ENCODE data around the gene DENND4C.
"Not testable (repeated sequence)": the region's sequence is repeated elsewhere in the genome, so short reads cannot be mapped to it uniquely, and the experiment has no call there.

Gene DENND4C

GRCh38 chr9:19266778-19267384 lies 36.4 kb downstream of the DENND4C start:
- DNase-seq (ENCODE audit: low spot score): not testable (repeated sequence)

DNA sequence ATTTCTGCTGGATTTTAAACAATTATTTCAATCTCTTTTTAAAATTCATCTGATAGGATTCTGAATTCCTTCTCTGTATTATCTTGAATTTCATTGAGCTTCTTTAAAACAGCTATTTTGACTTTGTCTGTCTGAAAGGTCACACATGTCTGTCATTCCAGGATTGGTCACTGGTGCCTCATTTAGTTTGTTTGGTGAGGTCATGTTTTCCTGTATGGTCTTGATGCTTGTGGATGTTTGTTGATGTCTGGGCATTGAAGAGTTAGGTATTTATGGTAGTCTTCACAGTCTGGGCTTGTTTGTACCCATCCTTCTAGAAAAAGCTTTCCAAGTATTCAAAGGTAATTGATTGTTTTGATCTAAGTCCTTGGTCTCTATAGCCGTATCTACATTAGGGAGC lies 39.1 kb downstream of the DENND4C start:
- no peak for DNase-seq (ENCODE audit: low spot score)

DNA sequence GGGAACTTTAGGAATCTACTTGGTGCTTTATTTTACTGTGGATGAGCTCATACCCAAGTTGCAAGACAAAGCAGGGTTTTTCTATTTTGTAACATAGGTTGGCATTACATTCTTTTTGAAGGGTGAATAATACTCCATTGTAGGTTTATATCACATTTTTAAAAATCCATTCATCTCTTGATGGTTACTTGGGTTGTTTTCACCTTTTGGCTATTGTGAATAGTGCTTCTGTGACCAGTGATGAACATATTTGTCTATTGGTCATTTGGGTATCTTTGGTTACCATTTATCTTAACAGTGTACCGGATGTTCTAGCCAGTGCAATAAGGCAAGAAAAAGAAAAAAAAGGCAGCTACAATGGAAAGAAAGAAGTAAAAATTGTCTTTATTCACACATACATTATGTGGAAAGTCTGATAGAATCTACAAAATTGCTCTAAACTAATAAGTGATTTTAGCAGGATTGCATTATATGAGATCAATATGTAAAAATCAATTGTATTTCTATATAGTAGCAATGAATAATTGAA lies 40.0 kb downstream of the DENND4C start:
- no peak for DNase-seq (ENCODE audit: low spot score)

- DNase-seq (ENCODE audit: low spot score): no peak
Measured at GRCh38 chr9:19271081-19271480, 40.6 kb downstream of the DENND4C start.

DNA sequence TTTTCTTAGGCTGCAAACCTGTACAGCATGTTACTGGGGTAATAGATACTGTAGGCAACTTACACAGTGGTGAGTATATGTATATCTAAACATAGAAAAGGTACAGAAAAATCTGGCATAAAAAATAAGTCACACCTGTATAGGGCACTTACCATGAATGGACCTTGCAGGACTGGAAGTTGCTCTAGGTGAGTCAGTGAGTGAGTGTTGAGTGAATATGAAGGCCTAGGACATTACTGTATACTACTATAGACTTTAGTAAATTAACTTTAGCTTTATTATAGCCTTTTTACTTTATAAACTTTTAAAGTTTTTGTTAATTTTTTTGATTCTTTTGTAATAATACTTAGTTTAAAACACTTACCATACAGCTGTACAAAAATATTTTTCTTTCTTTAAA lies 51.3 kb downstream of the DENND4C start:
- DNase-seq (ENCODE audit: low spot score): no peak

GRCh38 chr9:19283072-19283710 lies 52.7 kb downstream of the DENND4C start:
- no peak for DNase-seq (ENCODE audit: low spot score)

DNA sequence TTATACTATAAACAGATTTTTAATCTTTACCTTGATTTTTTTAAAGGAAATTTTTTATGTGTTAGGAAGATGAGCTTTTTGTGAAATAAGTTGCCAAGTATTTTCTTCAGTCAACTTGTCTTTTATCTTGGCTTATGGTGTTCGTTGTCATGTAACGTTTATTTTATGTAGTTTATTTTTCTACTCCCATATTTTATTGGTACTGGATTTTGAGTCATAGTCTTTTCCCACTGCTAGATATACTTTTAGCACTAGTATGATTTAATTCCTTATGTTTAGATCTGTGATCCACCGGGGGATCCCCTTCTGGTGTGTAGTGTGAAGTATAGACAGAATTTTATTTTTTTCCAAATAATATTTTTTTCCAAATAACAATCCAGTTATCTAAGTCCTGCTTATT lies 54.2 kb downstream of the DENND4C start:
- DNase-seq (ENCODE audit: low spot score): no peak

DNA sequence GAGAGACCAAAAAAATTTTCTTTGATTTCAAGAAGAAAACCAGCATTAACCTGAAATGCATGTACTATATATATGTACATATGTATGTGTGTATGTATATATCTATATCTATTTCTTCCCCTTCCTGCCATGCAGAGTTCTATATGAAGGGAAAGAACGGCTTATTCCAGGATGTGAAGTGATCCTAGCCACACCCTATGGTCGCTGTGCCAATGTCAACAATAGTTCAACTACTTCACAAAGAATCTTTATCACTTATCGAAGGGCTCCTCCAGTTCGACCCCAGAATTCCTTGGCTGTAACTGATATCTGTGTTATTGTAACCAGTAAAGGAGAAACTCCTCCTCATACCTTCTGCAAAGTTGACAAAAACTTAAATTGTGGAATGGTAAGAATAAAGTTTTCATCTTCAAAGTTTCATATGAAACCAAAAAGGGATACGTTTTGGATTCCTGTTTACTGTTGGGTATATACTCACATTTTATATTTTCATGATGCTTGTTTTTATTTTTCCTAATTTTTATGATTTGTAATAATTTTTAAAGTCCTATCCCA lies 56.2 kb downstream of the DENND4C start:
- no peak for DNase-seq (ENCODE audit: low spot score)

GRCh38 chr9:19288081-19288480 lies 57.6 kb downstream of the DENND4C start:
- no peak for DNase-seq (ENCODE audit: low spot score)

DNA sequence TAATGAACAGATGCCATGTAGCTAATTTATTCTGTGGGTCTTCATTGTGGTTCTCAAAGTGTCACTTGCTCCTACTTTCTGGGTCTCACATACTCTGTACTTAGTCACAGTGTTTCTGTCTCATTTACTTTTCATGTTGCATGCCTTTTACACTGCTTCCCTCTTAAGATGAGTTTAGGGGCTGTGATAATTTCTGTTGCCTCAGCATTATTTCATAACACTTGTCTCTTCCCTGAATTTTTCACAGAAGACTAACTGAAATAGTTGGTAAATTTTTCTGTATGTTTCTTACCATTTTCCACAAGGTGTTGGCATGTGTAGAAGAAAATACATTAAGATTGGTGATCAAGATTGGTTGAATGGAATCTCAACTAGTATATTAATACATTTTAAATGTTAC lies 59.6 kb downstream of the DENND4C start:
- no peak for DNase-seq (ENCODE audit: low spot score)

DNA sequence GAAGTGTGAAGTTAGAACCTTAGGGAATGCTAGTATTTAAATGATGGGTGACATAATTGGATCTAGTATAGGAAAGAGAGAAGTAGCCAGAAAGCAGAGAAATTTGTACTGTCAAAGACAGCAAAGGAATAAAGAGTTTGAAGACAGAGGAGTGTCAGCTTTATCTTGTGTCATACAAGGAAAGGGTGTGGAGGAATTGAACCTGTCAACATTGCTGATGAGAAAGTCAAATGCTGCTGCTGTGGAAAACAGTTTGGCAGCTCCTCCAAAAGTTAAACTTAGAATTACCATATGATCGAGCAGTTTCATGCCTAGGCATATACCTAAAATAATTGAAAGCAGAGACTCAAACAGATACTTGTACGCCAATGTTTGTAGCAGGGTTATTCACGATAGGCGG lies 63.7 kb downstream of the DENND4C start:
- no peak for DNase-seq (ENCODE audit: low spot score)

DNA sequence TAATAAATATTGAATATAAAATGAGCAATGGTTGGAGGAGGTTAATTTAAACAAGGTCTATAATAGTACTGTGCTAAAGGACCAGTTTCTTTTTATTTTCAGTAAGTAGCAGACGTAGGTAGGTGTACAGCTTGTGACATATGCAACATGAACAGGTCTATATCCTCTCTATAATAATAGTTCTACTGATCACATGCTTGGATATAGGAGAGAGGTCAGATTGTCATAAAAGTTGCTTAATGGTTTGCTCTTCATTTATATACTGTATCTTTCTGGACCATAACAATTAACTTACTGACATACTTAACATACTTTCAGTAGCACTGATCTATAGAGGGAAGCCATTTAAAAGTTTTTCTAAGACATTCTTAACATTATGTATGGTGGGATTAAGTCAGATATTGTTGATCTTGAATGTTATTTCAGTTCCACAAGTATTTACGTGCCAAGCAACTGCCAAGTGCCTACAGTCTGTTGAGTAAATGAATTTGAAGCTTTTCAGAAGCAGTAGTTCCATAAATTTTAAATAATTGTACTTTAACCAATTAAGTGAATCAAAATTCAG lies 68.0 kb downstream of the DENND4C start:
- no peak for DNase-seq (ENCODE audit: low spot score)

GRCh38 chr9:19303216-19303615 lies 72.7 kb downstream of the DENND4C start:
- no peak for DNase-seq (ENCODE audit: low spot score)

DNA sequence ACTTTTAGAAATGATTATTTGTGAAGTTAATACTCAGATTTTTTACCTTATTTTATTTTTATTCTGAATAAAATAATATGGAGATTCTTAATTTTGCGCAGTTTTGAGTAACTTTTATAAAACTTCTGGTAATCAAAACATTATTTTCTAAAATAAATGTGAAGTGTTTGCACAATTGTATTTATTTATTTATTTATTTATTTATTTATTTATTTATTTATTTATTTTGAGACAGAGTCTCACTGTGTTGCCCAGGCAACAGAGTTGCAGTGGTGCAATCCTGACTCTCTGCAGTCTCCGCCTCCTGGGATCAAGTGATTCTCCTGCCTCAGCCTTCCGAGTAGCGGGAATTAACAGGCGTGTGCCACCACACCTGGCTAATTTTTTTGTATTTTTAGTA lies 76.1 kb downstream of the DENND4C start:
- DNase-seq (ENCODE audit: low spot score): no peak

GRCh38 chr9:19310246-19310645 lies 79.8 kb downstream of the DENND4C start:
- DNase-seq (ENCODE audit: low spot score): no peak

DNA sequence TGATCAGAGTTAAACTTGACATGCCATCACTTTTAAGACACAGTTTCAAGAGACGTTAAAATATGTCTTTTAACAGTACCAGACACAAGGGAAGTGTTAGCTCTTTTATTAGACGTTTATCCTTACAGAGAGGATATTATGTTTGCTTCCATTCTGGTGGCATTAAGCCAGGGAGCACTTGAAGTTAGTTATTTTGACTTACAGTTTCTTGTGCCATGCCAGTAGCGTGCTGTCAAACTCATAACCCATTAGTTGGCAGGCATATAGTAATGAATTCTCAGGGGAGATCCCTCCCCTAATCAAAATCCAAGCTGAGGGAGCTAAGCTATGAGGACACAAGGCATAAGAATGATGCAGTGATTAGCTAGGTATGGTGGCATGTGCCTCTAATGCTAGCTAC lies 83.1 kb downstream of the DENND4C start:
- no peak for DNase-seq (ENCODE audit: low spot score)

DNA sequence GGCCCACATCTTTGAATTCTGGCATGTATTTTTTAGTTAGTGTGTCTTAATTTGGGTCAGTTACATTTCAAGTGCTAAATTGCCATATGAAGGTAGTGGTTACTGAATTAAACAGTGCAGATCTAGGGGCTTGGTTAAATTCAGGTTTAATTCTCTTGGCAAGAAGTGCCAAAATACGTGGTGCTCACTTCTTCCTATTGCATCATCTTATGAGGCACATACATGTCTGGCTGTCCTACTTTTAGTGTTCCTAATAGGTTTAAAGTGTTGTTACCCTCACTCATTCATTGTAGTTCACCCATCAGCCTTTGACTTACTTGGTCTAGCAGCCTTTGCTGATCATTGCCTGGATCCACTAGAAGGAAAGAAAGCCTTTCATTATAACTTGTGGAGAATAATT lies 90.0 kb downstream of the DENND4C start:
- no peak for DNase-seq (ENCODE audit: low spot score)

GRCh38 chr9:19331877-19332276 lies 101.4 kb downstream of the DENND4C start:
- no peak for DNase-seq (ENCODE audit: low spot score)

- no peak for DNase-seq (ENCODE audit: low spot score)
Measured at GRCh38 chr9:19336166-19336565, 105.7 kb downstream of the DENND4C start.

- DNase-seq (ENCODE audit: low spot score): no peak
Measured at GRCh38 chr9:19342947-19343346, 112.5 kb downstream of the DENND4C start.

DNA sequence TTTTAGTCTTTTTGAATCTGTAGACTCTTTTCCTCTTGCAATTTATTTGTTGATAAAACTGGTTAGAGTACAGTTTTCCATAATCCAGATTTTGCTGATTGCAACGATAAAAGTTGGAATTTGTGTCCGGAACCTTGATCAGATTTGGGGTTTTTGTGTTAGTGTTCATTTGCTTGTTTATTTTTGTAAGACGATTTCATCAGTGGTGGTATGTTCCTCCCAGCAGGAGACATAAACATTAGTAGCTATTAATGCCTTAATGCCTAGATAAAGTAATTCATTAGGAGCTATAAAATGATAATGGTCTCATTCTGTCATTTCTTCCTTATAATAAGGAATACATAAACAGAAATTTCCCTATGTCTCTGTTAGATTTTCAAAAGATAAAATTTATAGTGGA lies 128.2 kb downstream of the DENND4C start:
- DNase-seq (ENCODE audit: low spot score): no peak

- DNase-seq (ENCODE audit: low spot score): no peak
Measured at GRCh38 chr9:19369107-19369506, 138.6 kb downstream of the DENND4C start.

DNA sequence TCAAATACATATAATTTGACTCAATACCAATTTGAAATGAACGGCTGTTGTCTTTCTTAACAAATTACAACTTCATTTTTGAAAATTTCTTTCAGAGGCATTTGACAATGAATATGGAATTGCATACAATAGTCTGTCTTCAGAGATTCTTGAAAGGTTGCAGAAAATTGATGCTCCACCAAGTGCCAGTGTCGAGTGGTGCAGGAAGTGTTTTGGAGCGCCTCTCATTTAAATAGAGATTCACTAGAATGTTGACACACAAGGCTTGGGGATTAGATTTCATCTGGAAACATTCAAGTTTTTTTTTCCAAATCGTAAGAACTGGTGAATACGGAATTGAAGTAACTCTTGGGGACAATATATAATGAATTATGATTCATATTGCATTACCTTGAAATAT lies 141.4 kb downstream of the DENND4C start:
- DNase-seq (ENCODE audit: low spot score): no peak

Measured in globus pallidus (tissue), 1 donor.